H1 (cell line): ENCODE measurements around the gene PPEF2. TPM values are rescaled to one million over a fixed set of nuclear protein-coding genes. Genes with fewer than 3 reads are reported as not detected.

Experiments
- CTCF ChIA-PET: fragments of 300-600 bp; sonication (Branson Sonifier 250); formaldehyde crosslinking; loops from one replicate; lab custom pipeline; 2021; ENCODE audit not compliant: partially characterized antibody; lab: Charles Lee
- POLR2A ChIA-PET: fragments of 300-600 bp; sonication (Branson Sonifier 250); formaldehyde crosslinking; loops from one replicate; lab custom pipeline; 2021; ENCODE audit warnings: inconsistent platforms; ENCODE audit not compliant: partially characterized antibody; lab: Charles Lee
- DNase-seq, 2 experiments: peaks; one replicate each; pipeline versions ENCODE4 v3.0.0 to v3.0.0-alpha.2; 2010 to 2022; ENCODE audit warnings: low spot score in 2 of 2, low read depth in 1 of 2, mixed read lengths in 1 of 2
- FAIRE-seq: peaks from 2 replicates; lab custom pipeline; 2011; peaks lifted over from hg19 to GRCh38; lab: Jason Lieb, UNC
- H2AFZ ChIP-seq: 2 replicates; pipeline ENCODE4 v1.8.1; 2012; ENCODE audit warnings: low read length, inconsistent platforms
- H2AK5ac ChIP-seq: 2 replicates; pipeline ENCODE4 v1.6.1; 2013; ENCODE audit warnings: low read depth, low read length
- H2BK120ac ChIP-seq: replicated peaks from 2 replicates; pipeline ENCODE3; 2013; ENCODE audit warnings: low read depth, low read length, inconsistent platforms
- H2BK12ac ChIP-seq: 2 replicates; pipeline ENCODE4 v1.6.1; 2013; ENCODE audit warnings: low read depth, low read length
- H2BK15ac ChIP-seq: 2 replicates; pipeline ENCODE4 v1.6.1; 2013; ENCODE audit warnings: low read length
- H2BK20ac ChIP-seq: 2 replicates; pipeline ENCODE4 v1.6.1; 2013; ENCODE audit warnings: low read length
- H2BK5ac ChIP-seq: 2 replicates; pipeline ENCODE4 v1.6.1; 2013; ENCODE audit warnings: low read depth, low read length
- H3K14ac ChIP-seq: 2 replicates; pipeline ENCODE4 v1.6.1; 2013; ENCODE audit warnings: inconsistent platforms; ENCODE audit not compliant: insufficient read length
- H3K18ac ChIP-seq: 2 replicates; pipeline ENCODE4 v1.6.1; 2013; ENCODE audit warnings: low read length; ENCODE audit errors: extremely low read depth
- H3K23ac ChIP-seq: 2 replicates; pipeline ENCODE4 v1.6.1; 2013; ENCODE audit warnings: inconsistent platforms; ENCODE audit not compliant: insufficient read length
- H3K23me2 ChIP-seq: 2 replicates; pipeline ENCODE4 v1.6.1; 2013; ENCODE audit warnings: low read depth, low read length
- H3K27ac ChIP-seq: 2 replicates; pipeline ENCODE4 v1.6.1; 2011; ENCODE audit warnings: low read depth, low read length, inconsistent platforms
- H3K27me3 ChIP-seq, 4 experiments: replicated peaks in 1 of 4; 1 replicate in 1 of 4; 2 replicates in 3 of 4; pipeline versions ENCODE4 v1.6.1 to v1.8.1; 2011 to 2013; ENCODE audit warnings: low read length in 3 of 4, mild to moderate bottlenecking in 3 of 4, inconsistent platforms in 2 of 4, mixed read lengths in 2 of 4, moderate library complexity in 1 of 4; ENCODE audit not compliant: control insufficient read depth in 3 of 4, insufficient read depth in 3 of 4; ENCODE audit errors: extremely low read depth in 1 of 4
- H3K36me3 ChIP-seq, 4 experiments: 2 replicates each; pipeline versions ENCODE4 v1.6.1 to v1.8.1; 2011 to 2013; ENCODE audit warnings: mild to moderate bottlenecking in 4 of 4, low read length in 3 of 4, moderate library complexity in 2 of 4, control low read depth in 1 of 4, inconsistent platforms in 1 of 4; ENCODE audit not compliant: insufficient read depth in 4 of 4, control insufficient read depth in 2 of 4
- H3K4ac ChIP-seq: replicated peaks from 2 replicates; pipeline ENCODE3; 2013; ENCODE audit warnings: low read length, low read depth, mixed read lengths, inconsistent platforms; ENCODE audit not compliant: insufficient read length
- H3K4me1 ChIP-seq, 4 experiments: replicated peaks in 1 of 4; 1 replicate in 1 of 4; 2 replicates in 3 of 4; pipeline versions ENCODE4 v1.6.1 to v1.8.1; 2011 to 2013; ENCODE audit warnings: low read length in 3 of 4, inconsistent platforms in 2 of 4, mixed read lengths in 1 of 4; ENCODE audit not compliant: insufficient read depth in 4 of 4, control insufficient read depth in 3 of 4
- H3K4me2 ChIP-seq, 2 experiments: 2 replicates each; pipeline versions ENCODE4 v1.6.1 to v1.8.1; 2011 to 2013; ENCODE audit warnings: low read depth in 2 of 2, low read length in 2 of 2, control low read depth in 1 of 2, inconsistent platforms in 1 of 2, mild to moderate bottlenecking in 1 of 2; ENCODE audit not compliant: insufficient read depth in 1 of 2
- H3K4me3 ChIP-seq, 4 experiments: fragments of 200-600, 300-600 bp in 1 of 4; sonication (generic), shearing (Covaris generic), sonication (Bioruptor Twin) in 1 of 4; 2 replicates each; pipeline versions ENCODE4 v1.5.1 to v1.8.1; 2011 to 2016; ENCODE audit warnings: low read length in 4 of 4, low read depth in 3 of 4, control low read depth in 2 of 4, inconsistent platforms in 2 of 4, mild to moderate bottlenecking in 2 of 4, mixed read lengths in 1 of 4, moderate library complexity in 1 of 4; ENCODE audit not compliant: insufficient read depth in 2 of 4; ENCODE audit errors: extremely low read depth in 1 of 4
- H3K56ac ChIP-seq: replicated peaks from 2 replicates; pipeline ENCODE3; 2013; ENCODE audit warnings: low read depth, mild to moderate bottlenecking, mixed read lengths, low read length, inconsistent platforms; ENCODE audit not compliant: insufficient read length
- H3K79me1 ChIP-seq: 2 replicates; pipeline ENCODE4 v1.6.1; 2013; ENCODE audit warnings: low read depth, low read length, control low read depth
- H3K79me2 ChIP-seq, 2 experiments: 2 replicates each; pipeline versions ENCODE4 v1.6.1 to v1.8.1; 2012 to 2013; ENCODE audit warnings: low read length in 2 of 2, mild to moderate bottlenecking in 2 of 2, inconsistent platforms in 1 of 2; ENCODE audit not compliant: insufficient read depth in 2 of 2, control insufficient read depth in 1 of 2
- H3K9ac ChIP-seq, 4 experiments: replicated peaks in 1 of 4; 1 replicate in 1 of 4; 2 replicates in 3 of 4; pipeline versions ENCODE4 v1.6.1 to v1.8.1; 2011 to 2013; ENCODE audit warnings: low read depth in 3 of 4, low read length in 3 of 4, control low read depth in 2 of 4, mild to moderate bottlenecking in 2 of 4, moderate library complexity in 2 of 4, inconsistent platforms in 1 of 4; ENCODE audit errors: extremely low read depth in 1 of 4
- H3K9me3 ChIP-seq, 2 experiments: 2 replicates each; pipeline versions ENCODE4 v1.6.1 to v1.8.1; 2012 to 2013; ENCODE audit warnings: mild to moderate bottlenecking in 2 of 2, moderate library complexity in 2 of 2, control low read depth in 1 of 2, inconsistent platforms in 1 of 2, low read depth in 1 of 2, low read length in 1 of 2, mixed read lengths in 1 of 2; ENCODE audit not compliant: insufficient read depth in 2 of 2
- H4K20me1 ChIP-seq, 2 experiments: replicated peaks in 1 of 2; 2 replicates each; pipeline versions ENCODE3 to v1.8.1; 2011 to 2013; ENCODE audit warnings: inconsistent platforms in 2 of 2, low read length in 2 of 2, mild to moderate bottlenecking in 1 of 2; ENCODE audit not compliant: insufficient read depth in 2 of 2, control insufficient read depth in 1 of 2
- H4K5ac ChIP-seq: 2 replicates; pipeline ENCODE4 v1.6.1; 2013; ENCODE audit warnings: low read length, low read depth, mixed read lengths, inconsistent platforms; ENCODE audit not compliant: insufficient read length
- H4K8ac ChIP-seq: 2 replicates; pipeline ENCODE4 v1.8.0; 2013; ENCODE audit warnings: mild to moderate bottlenecking, moderate library complexity, low read length, inconsistent platforms; ENCODE audit not compliant: insufficient read depth; ENCODE audit errors: extremely low read depth
- H4K91ac ChIP-seq: replicated peaks from 2 replicates; pipeline ENCODE3; 2013; ENCODE audit warnings: low read length, mixed read lengths, inconsistent platforms; ENCODE audit not compliant: insufficient read length
- BACH1 ChIP-seq: IDR thresholded peaks from 2 replicates; pipeline ENCODE4 v1.6.1; 2012; ENCODE audit warnings: low read length, improper control_type of control experiment
- KDM4A ChIP-seq: IDR thresholded peaks from one replicate; pipeline ENCODE4 v1.7.1; 2012; ENCODE audit warnings: low read depth, mild to moderate bottlenecking, moderate library complexity, low read length, inconsistent platforms; ENCODE audit not compliant: severe bottlenecking
- NRF1 ChIP-seq: IDR thresholded peaks from 2 replicates; pipeline ENCODE4 v1.6.1; 2011; ENCODE audit warnings: mild to moderate bottlenecking, low read depth, low read length, improper control_type of control experiment
- PHF8 ChIP-seq: fragments of 200-600 bp; sonication (generic); conservative IDR thresholded peaks from 2 replicates; pipeline ENCODE4 v1.7.1; 2012; ENCODE audit warnings: low read depth, mild to moderate bottlenecking, inconsistent platforms, low read length, moderate library complexity
- RBBP5 ChIP-seq: IDR thresholded peaks from 2 replicates; pipeline ENCODE4 v1.7.1; 2012; ENCODE audit warnings: low read depth, mild to moderate bottlenecking, inconsistent platforms, low read length, moderate library complexity, borderline replicate concordance
- RNF2 ChIP-seq: fragments of 200-900, 300-1000 bp; sonication (generic); IDR thresholded peaks from 2 replicates; pipeline ENCODE4 v1.7.1; 2016; ENCODE audit warnings: borderline replicate concordance, low read depth, mild to moderate bottlenecking, antibody characterized with exemption, low read length; ENCODE audit not compliant: poor library complexity, severe bottlenecking; ENCODE audit errors: missing control alignments
- SAP30 ChIP-seq: fragments of 300-600 bp; sonication (generic); IDR thresholded peaks from 2 replicates; pipeline ENCODE4 v1.7.1; 2012; ENCODE audit warnings: low read length, moderate library complexity, mild to moderate bottlenecking, inconsistent platforms; ENCODE audit not compliant: insufficient read depth, insufficient replicate concordance
- TBP ChIP-seq: IDR thresholded peaks from 2 replicates; pipeline ENCODE4 v1.6.1; 2011; ENCODE audit warnings: low read depth, low read length, improper control_type of control experiment
- WGBS, 2 experiments: shearing (Covaris generic) in 1 of 2; methylation state at CpG; one replicate each; pipeline versions ENCODE4 v1.1.6 to v1.1.7; 2013 to 2015; ENCODE audit warnings: low lambda C conversion rate in 2 of 2, mixed read lengths in 2 of 2, inconsistent platforms in 1 of 2, low coverage in 1 of 2, missing lambda C conversion rate in 1 of 2; ENCODE audit not compliant: insufficient replicate concordance in 2 of 2, insufficient coverage in 1 of 2, insufficient read length in 1 of 2; ENCODE audit errors: extremely low coverage in 1 of 2, missing lambda C conversion rate in 1 of 2; 5-methylcytosine and 5-hydroxymethylcytosine counted together
- polyA plus RNA-seq, 7 experiments: library from polyadenylated mRNA; depleted of rRNA in 3 of 7; stranded (reverse) in 5 of 7; unstranded in 2 of 7; fragments of >200 nt in 5 of 7; fragments of 200-250 nt in 2 of 7; gene quantifications; 1 replicate in 5 of 7; 2 replicates in 1 of 7; 4 replicates in 1 of 7; pipeline versions ENCODE4 v1.2.1 to v1.2.3, GENCODE V29; 2011 to 2013; ENCODE audit warnings: missing spikeins in 2 of 7, mixed read lengths in 2 of 7
- total RNA-seq: library from RNA; stranded (reverse); fragmentation: NEBNext Ultra II Directional; extraction: Animal tissue kit (Norgen Biotek cat#: 25700); gene quantifications from 2 replicates; pipeline ENCODE4 v1.2.1, GENCODE V29; 2021
- TF ChIP-seq, protein P1 (sequence below): IDR thresholded peaks from 2 replicates; pipeline ENCODE4 v1.6.1; 2012; ENCODE audit warnings: inconsistent platforms

The PPEF2 gene
- total and polyA plus RNA-seq, 2 of the 8 experiments (the other 6 are each of a cell fraction or from before 2014, with no cell fraction given) = not detected

DNA sequence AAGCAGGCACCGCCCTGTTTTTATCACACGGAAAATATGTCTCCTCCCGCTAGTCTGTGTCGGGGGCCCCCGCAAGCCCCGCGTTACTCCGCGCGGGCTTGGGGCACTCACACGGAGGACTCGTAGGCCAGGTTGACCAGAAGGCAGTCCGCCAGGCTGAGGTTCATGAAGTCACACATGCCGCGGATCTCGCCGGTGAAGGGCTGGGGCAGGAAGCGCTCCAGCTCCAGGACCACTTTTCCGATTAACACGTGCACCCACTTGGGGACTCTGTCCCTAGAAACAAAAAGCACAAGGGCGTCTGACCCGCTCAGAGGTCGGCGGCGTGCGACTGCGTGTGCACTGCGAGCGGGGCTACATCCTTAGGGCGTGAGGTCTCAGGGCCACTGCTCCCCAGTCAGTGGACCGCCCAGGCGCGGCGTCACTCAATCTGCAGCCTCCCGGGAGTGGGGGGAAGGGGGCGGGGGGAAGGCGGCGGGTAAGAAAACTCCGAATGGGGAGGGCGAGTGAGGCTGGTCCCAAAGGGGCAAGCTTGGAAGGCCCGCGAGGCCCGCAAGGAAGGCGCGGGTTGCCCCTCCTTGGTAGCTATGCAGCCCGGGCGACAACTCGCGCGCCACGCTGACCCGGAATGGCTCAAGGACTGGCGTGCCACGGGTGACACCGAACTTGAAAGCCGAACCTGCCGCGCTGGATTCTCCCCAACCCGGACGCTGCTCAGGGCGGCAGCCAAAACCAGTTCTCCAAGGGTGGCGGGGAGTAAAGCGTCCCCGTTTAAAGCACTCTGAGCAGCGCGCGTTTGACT lies 37.8 kb upstream of the PPEF2 start:
- H3K27me3 ChIP-seq = peaks cover 0 to 3% (median 0%) of the 10 kb centered on the region in 4 experiments; a peak in 1 of 7 replicates
- H2BK15ac ChIP-seq = peak overlapping the region; percentile 19; the same call in 1 of the 2 replicates
- H2AK5ac ChIP-seq = no peak overlapping the region
- peak overlapping the region; percentile 82 to 89 for H3K4me2 ChIP-seq
- peak in 1 of 2 experiments; percentile 79 for DNase-seq
- H3K79me2 ChIP-seq = no peaks in the 10 kb centered on the region
- peaks cover 0 to 3% of the 10 kb centered on the region in 2 experiments for H4K20me1 ChIP-seq
- H4K5ac ChIP-seq = peak overlapping the region; percentile 37
- no peak overlapping the region for H3K14ac ChIP-seq
- no peak for FAIRE-seq
- H3K9ac ChIP-seq = peak overlapping the region; percentile 48 to 79 (median 62)
- H3K27ac ChIP-seq = no peak overlapping the region
- no peak overlapping the region for H3K23ac ChIP-seq
- peak overlapping the region; percentile 69 to 85 (median 74) for H3K4me3 ChIP-seq
- CTCF ChIA-PET = interaction anchor here (0.6 to 8.8 kb wide), 14 partner anchors 9 to 1455 kb away, joined by 3 to 73 read pairs (median 4); no protein-coding TSS in a partner anchor
- no peak overlapping the region for H2BK120ac ChIP-seq
- H3K56ac ChIP-seq = peak overlapping the region; percentile 18
- peaks cover 8% of the 10 kb centered on the region; the same call in 1 of the 2 replicates for H3K23me2 ChIP-seq
- peak overlapping the region; percentile 97 for H2AFZ ChIP-seq
- no peaks in the 10 kb centered on the region for H3K79me1 ChIP-seq
- WGBS, 2 experiments = 4% methylated on average over 48 of the region's 67 CpGs; no CpG with 5 or more reads in 1 of the 2 experiments
- H2BK5ac ChIP-seq = peak overlapping the region; percentile 38; the same call in 1 of the 2 replicates
- H3K9me3 ChIP-seq = no peaks in the 10 kb centered on the region
- no peak overlapping the region for H4K91ac ChIP-seq
- H3K36me3 ChIP-seq = peaks cover 0 to 4% (median 0%) of the 10 kb centered on the region in 4 experiments; a peak in 1 of 8 replicates
- POLR2A ChIA-PET = interaction anchor here (0.8 to 2.2 kb wide), 10 partner anchors 10 to 208 kb away, joined by 3 to 9 read pairs (median 4); partner anchors contain the start of gene NUP54
- H3K4ac ChIP-seq = no peak overlapping the region
- no peak overlapping the region for H2BK20ac ChIP-seq
- peaks cover 0 to 3% (median under 1%) of the 10 kb centered on the region in 4 experiments; a peak in 2 of 7 replicates for H3K4me1 ChIP-seq
- H2BK12ac ChIP-seq = peak overlapping the region; percentile 62; the same call in 1 of the 2 replicates
- H3K18ac ChIP-seq = peak overlapping the region; percentile 24; the same call in 1 of the 2 replicates
- H4K8ac ChIP-seq = peak overlapping the region; percentile 7
- TF ChIP-seq BACH1 = 0 out of 2 replicates have a peak, but pooled peaks have one; percentile 5
- TF ChIP-seq, protein P1, sequence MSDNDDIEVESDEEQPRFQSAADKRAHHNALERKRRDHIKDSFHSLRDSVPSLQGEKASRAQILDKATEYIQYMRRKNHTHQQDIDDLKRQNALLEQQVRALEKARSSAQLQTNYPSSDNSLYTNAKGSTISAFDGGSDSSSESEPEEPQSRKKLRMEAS = peak; percentile 61; the same call in 1 of the 2 replicates
- TF ChIP-seq RNF2 = peak; percentile 4
- peak; percentile 32; the same call in 1 of the 2 replicates for TF ChIP-seq RBBP5
- peak; percentile 41; the same call in 1 of the 2 replicates for TF ChIP-seq PHF8
- peak; percentile 89 for TF ChIP-seq KDM4A
- no peak for TF ChIP-seq NRF1
- no peak for TF ChIP-seq SAP30
- no peak for TF ChIP-seq TBP
